Neural cell (in vitro differentiated cells): ENCODE data around the gene MKRN2OS. TPM values are rescaled to one million over a fixed set of nuclear protein-coding genes. Genes with fewer than 3 reads are reported as not detected.

Experiments used
- H2AFZ ChIP-seq: fragments of 200-600, 300-800 bp; sonication (generic), shearing (Covaris generic); 2 replicates; pipeline ENCODE4 v1.6.0; 2014; ENCODE audit warnings: low read depth, mild to moderate bottlenecking, antibody characterized with exemption, low read length, moderate library complexity
- H3F3A ChIP-seq: fragments of 200-600 bp; shearing (Covaris generic); 2 replicates; pipeline ENCODE4 v1.6.1; 2016; ENCODE audit warnings: mild to moderate bottlenecking, moderate library complexity, mixed read lengths, antibody characterized with exemption, low read length; ENCODE audit not compliant: insufficient read depth, poor library complexity, severe bottlenecking
- H3K27ac ChIP-seq: fragments of 200-600, 300-800 bp; sonication (generic), shearing (Covaris generic); 2 replicates; pipeline ENCODE4 v1.5.1; 2014; ENCODE audit warnings: mild to moderate bottlenecking, low read length, moderate library complexity
- H3K27me3 ChIP-seq: fragments of 300-800, 200-600 bp; sonication (generic), shearing (Covaris generic); 2 replicates; pipeline ENCODE4 v1.6.0; 2014; ENCODE audit warnings: mild to moderate bottlenecking, low read depth, low read length, moderate library complexity; ENCODE audit not compliant: insufficient read depth
- H3K36me3 ChIP-seq: fragments of 300-800, 200-600 bp; sonication (generic), shearing (Covaris generic); 2 replicates; pipeline ENCODE4 v1.5.1; 2014; ENCODE audit warnings: mild to moderate bottlenecking, antibody characterized with exemption, low read length, moderate library complexity; ENCODE audit not compliant: insufficient read depth
- H3K4me2 ChIP-seq: fragments of 300-800, 200-600 bp; sonication (generic), shearing (Covaris generic); 2 replicates; pipeline ENCODE4 v1.6.0; 2014; ENCODE audit warnings: mild to moderate bottlenecking, low read length
- H3K4me3 ChIP-seq: fragments of 300-800, 200-600 bp; sonication (generic), shearing (Covaris generic); 2 replicates; pipeline ENCODE4 v1.5.1; 2014; ENCODE audit warnings: mild to moderate bottlenecking, low read length, moderate library complexity
- H3K79me2 ChIP-seq: fragments of 200-600 bp; shearing (Covaris generic); replicated peaks from 2 replicates; pipeline ENCODE4 v1.6.0; 2014; ENCODE audit warnings: mild to moderate bottlenecking, low read length, moderate library complexity; ENCODE audit not compliant: insufficient read depth
- H3K9ac ChIP-seq: fragments of 300-800, 200-600 bp; sonication (generic), shearing (Covaris generic); 2 replicates; pipeline ENCODE4 v1.6.1; 2016; ENCODE audit warnings: mild to moderate bottlenecking, low read length, mixed read lengths
- H3K9me2 ChIP-seq: fragments of 200-600 bp; shearing (Covaris generic); 2 replicates; pipeline ENCODE4 v1.6.1; 2016; ENCODE audit warnings: mild to moderate bottlenecking, low read length, mixed read lengths; ENCODE audit not compliant: insufficient read depth
- H3K9me3 ChIP-seq: fragments of 200-600, 300-800 bp; sonication (generic), shearing (Covaris generic); 2 replicates; pipeline ENCODE4 v1.6.1; 2016; ENCODE audit warnings: mild to moderate bottlenecking, mixed run types, low read length, moderate library complexity, mixed read lengths
- H4K20me1 ChIP-seq: fragments of 200-600 bp; shearing (Covaris generic); 2 replicates; pipeline ENCODE4 v1.6.1; 2016; ENCODE audit warnings: mild to moderate bottlenecking, mixed run types; ENCODE audit not compliant: insufficient read depth
- CTCF ChIP-seq: fragments of 450-650 bp; IDR thresholded peaks from 2 replicates; pipeline ENCODE4 v1.5.1; 2014; ENCODE audit warnings: antibody characterized with exemption, mild to moderate bottlenecking, moderate library complexity; ENCODE audit not compliant: poor library complexity, severe bottlenecking
- EP300 ChIP-seq: fragments of 450-650 bp; conservative IDR thresholded peaks from 2 replicates; pipeline ENCODE4 v1.6.1; 2014; ENCODE audit warnings: antibody characterized with exemption, mild to moderate bottlenecking, moderate library complexity; ENCODE audit not compliant: poor library complexity, severe bottlenecking
- EZH2 ChIP-seq: fragments of 200-600, 300-800 bp; shearing (Covaris generic), sonication (generic); IDR thresholded peaks from 2 replicates; pipeline ENCODE4 v1.6.1; 2014; ENCODE audit warnings: antibody characterized with exemption, low read length, borderline replicate concordance, mild to moderate bottlenecking; ENCODE audit not compliant: insufficient read depth, poor library complexity, severe bottlenecking
- MXI1 ChIP-seq: fragments of 450-650 bp; conservative IDR thresholded peaks from 2 replicates; pipeline ENCODE4 v1.6.1; 2014; ENCODE audit warnings: antibody characterized with exemption, mild to moderate bottlenecking; ENCODE audit not compliant: poor library complexity, severe bottlenecking
- POLR2AphosphoS5 ChIP-seq: IDR thresholded peaks from 2 replicates; pipeline ENCODE4 v1.6.1; 2012
- RAD21 ChIP-seq: fragments of 450-650 bp; conservative IDR thresholded peaks from 2 replicates; pipeline ENCODE4 v1.6.1; 2014; ENCODE audit warnings: antibody characterized with exemption, mild to moderate bottlenecking, moderate library complexity
- REST ChIP-seq: IDR thresholded peaks from 2 replicates; pipeline ENCODE4 v1.6.1; 2012; ENCODE audit warnings: borderline replicate concordance
- SMC3 ChIP-seq: fragments of 450-650 bp; conservative IDR thresholded peaks from 2 replicates; pipeline ENCODE4 v1.6.1; 2014; ENCODE audit warnings: antibody characterized with exemption, mild to moderate bottlenecking, moderate library complexity; ENCODE audit not compliant: poor library complexity
- TAF1 ChIP-seq: IDR thresholded peaks from 2 replicates; pipeline ENCODE4 v1.6.1; 2012; ENCODE audit warnings: low read depth
- polyA plus RNA-seq: library from polyadenylated mRNA; depleted of rRNA; stranded (reverse); fragments of >200 nt; gene quantifications from 2 replicates; pipeline ENCODE4 v1.2.3, GENCODE V29; 2014

The MKRN2OS gene
- polyA plus RNA-seq, 1 donor from 2014 or later = 0.36 TPM

GRCh38 chr3:12558706-12559105, 13.4 kb upstream of the MKRN2OS start:
- H3F3A ChIP-seq = no peaks in the 10 kb centered on the region
- peak overlapping the region; percentile 86 for H3K9ac ChIP-seq
- peaks cover 58% of the 10 kb centered on the region for H3K79me2 ChIP-seq
- H3K27me3 ChIP-seq = no peaks in the 10 kb centered on the region
- no peaks in the 10 kb centered on the region for H3K9me2 ChIP-seq
- peak overlapping the region; percentile 86 for H3K27ac ChIP-seq
- no peaks in the 10 kb centered on the region for H3K9me3 ChIP-seq
- H3K4me2 ChIP-seq = peak overlapping the region; percentile 81
- TF ChIP-seq CTCF (no peak), RAD21 (no peak)
- H3K36me3 ChIP-seq = no peaks in the 10 kb centered on the region
- no peak overlapping the region for H2AFZ ChIP-seq
- no peaks in the 10 kb centered on the region for H4K20me1 ChIP-seq
- H3K4me3 ChIP-seq = peak overlapping the region; percentile 97

GRCh38 chr3:12557473-12558100, 12.3 kb upstream of the MKRN2OS start:
- Histone ChIP-seq H3K27me3 (no peaks in the 10 kb centered on the region), H3K36me3 (no peaks in the 10 kb centered on the region), H3F3A (no peaks in the 10 kb centered on the region), H3K4me3 (peak overlapping the region; percentile 97), H4K20me1 (no peaks in the 10 kb centered on the region), H3K9ac (peak overlapping the region; percentile 86), H3K9me3 (no peaks in the 10 kb centered on the region), H3K9me2 (no peaks in the 10 kb centered on the region), H3K4me2 (peak overlapping the region; percentile 81), H3K79me2 (peaks cover 51% of the 10 kb centered on the region), H3K27ac (peak overlapping the region; percentile 85), H2AFZ (peak overlapping the region; percentile 81)
- TF ChIP-seq EP300 = no peak
- TF ChIP-seq MXI1 = no peak
- no peak for TF ChIP-seq TAF1
- no peak for TF ChIP-seq RAD21
- TF ChIP-seq SMC3 = no peak
- no peak for TF ChIP-seq CTCF
- no peak for TF ChIP-seq POLR2AphosphoS5
- TF ChIP-seq EZH2 = no peak
- TF ChIP-seq REST = no peak
